ENCODE results near the gene TMEM204. TPM values are rescaled to one million over a fixed set of nuclear protein-coding genes. Genes with fewer than 3 reads are reported as not detected.

The TMEM204 gene
- total and polyA plus RNA-seq, 4 donors = 24.7 to 116 (median 40.4) TPM

GRCh38 chr16:1602285-1602684, 68.8 kb downstream of the TMEM204 start:
- ATAC-seq (ENCODE audit: insufficient read depth, low FRiP score) = no peak
- Histone ChIP-seq H3K4me3 (no peak overlapping the region), H3K27me3 (ENCODE audit: control insufficient read depth in 3 of 3, insufficient read depth in 3 of 3, low read length in 2 of 3) (no peaks in the 10 kb centered on the region), H3K27ac (ENCODE audit: low read depth in 1 of 2, low read length in 1 of 2) (peak overlapping the region in 1 of 2 donors; percentile 62), H3K9ac (ENCODE audit: insufficient read depth in 1 of 2, low read length in 2 of 2) (no peak overlapping the region), H3K4me1 (ENCODE audit: control insufficient read depth in 5 of 5, insufficient read depth in 5 of 5, low read length in 5 of 5) (peaks cover 0 to 2% (median 0%) of the 10 kb centered on the region in 5 donors), H3K9me3 (ENCODE audit: control insufficient read depth in 4 of 4, insufficient read depth in 3 of 4, low read length in 3 of 4) (no peaks in the 10 kb centered on the region), H3K36me3 (ENCODE audit: control insufficient read depth in 4 of 4, insufficient read depth in 4 of 4, low read length in 4 of 4) (peaks cover 6 to 19% (median 12%) of the 10 kb centered on the region in 4 donors)
- no peak for TF ChIP-seq CTCF (IDR thresholded peaks at IDR 0.05; ENCODE audit: control extremely low read depth, extremely low read depth)
- 69 to 93% methylated on average over 20 of the region's 20 CpGs for WGBS, 2 donors
- no peak for DNase-seq

Other genes with a start within 250 kb of the TMEM204 start
- gene UBE2I, start 224.0 kb upstream of the TMEM204 start, total RNA-seq = 10 to 100 TPM; 91.2 to 96.8 TPM
- gene UBE2I, start 224.0 kb upstream of the TMEM204 start, polyA plus RNA-seq = 10 to 100 TPM; 63.9 to 71.7 TPM
- gene BAIAP3, start 200.0 kb upstream of the TMEM204 start, total RNA-seq = 10 to 100 TPM; 15.9 to 46.6 TPM
- gene BAIAP3, start 200.0 kb upstream of the TMEM204 start, polyA plus RNA-seq = 1 to 10 TPM; 4.5 to 7.9 TPM
- gene TSR3, start 181.8 kb upstream of the TMEM204 start, total RNA-seq = 10 to 100 TPM; 32.5 to 66.4 TPM
- gene TSR3, start 181.8 kb upstream of the TMEM204 start, polyA plus RNA-seq = 10 to 100 TPM; 54.7 to 58.5 TPM
- gene GNPTG, start 181.7 kb upstream of the TMEM204 start, total RNA-seq = 10 to 100 TPM; 34.8 to 80.1 TPM
- gene GNPTG, start 181.7 kb upstream of the TMEM204 start, polyA plus RNA-seq = 10 to 100 TPM; 75.5 to 92.7 TPM
- gene UNKL, start 119.0 kb upstream of the TMEM204 start, total RNA-seq = 10 to 100 TPM; 21.8 to 31.2 TPM
- 10 to 100 TPM in 1 of 2 donors, 1 to 10 TPM in 1; 7.9 to 11.9 TPM for gene UNKL, start 119.0 kb upstream of the TMEM204 start, polyA plus RNA-seq
- gene UQCC4, start 112.9 kb upstream of the TMEM204 start, total RNA-seq = 10 to 100 TPM in 1 of 2 donors, 1 to 10 TPM in 1; 6.4 to 12.8 TPM
- 10 to 100 TPM; 12.2 to 30.6 TPM for gene UQCC4, start 112.9 kb upstream of the TMEM204 start, polyA plus RNA-seq
- gene PERCC1, start 102.6 kb upstream of the TMEM204 start, total RNA-seq = under 1 TPM; 0.46 to 0.57 TPM
- under 1 TPM in 1 of 2 donors, not detected in 1; 0.12 TPM for gene PERCC1, start 102.6 kb upstream of the TMEM204 start, polyA plus RNA-seq
- 1 to 10 TPM in 1 of 2 donors, under 1 TPM in 1; 0.63 to 1.3 TPM for gene CCDC154, start 89.1 kb upstream of the TMEM204 start, total RNA-seq
- 1 to 10 TPM; 1.5 to 4.5 TPM for gene CCDC154, start 89.1 kb upstream of the TMEM204 start, polyA plus RNA-seq
- 100 to 1,000 TPM in 1 of 2 donors, 10 to 100 TPM in 1; 73.3 to 103 TPM for gene CLCN7, start 58.6 kb upstream of the TMEM204 start, total RNA-seq
- 100 to 1,000 TPM in 1 of 2 donors, 10 to 100 TPM in 1; 61.1 to 119 TPM for gene CLCN7, start 58.6 kb upstream of the TMEM204 start, polyA plus RNA-seq
- under 1 TPM; 0.25 to 0.31 TPM for gene PTX4, start 44.7 kb upstream of the TMEM204 start, total RNA-seq
- under 1 TPM in 1 of 2 donors, not detected in 1; 0.02 TPM for gene PTX4, start 44.7 kb upstream of the TMEM204 start, polyA plus RNA-seq
- 10 to 100 TPM; 24.4 to 46.3 TPM for gene TELO2, start 40.3 kb upstream of the TMEM204 start, total RNA-seq
- gene TELO2, start 40.3 kb upstream of the TMEM204 start, polyA plus RNA-seq = 10 to 100 TPM; 39.2 to 64.2 TPM
- 10 to 100 TPM; 42.4 to 48.5 TPM for gene IFT140, start 78.4 kb downstream of the TMEM204 start, total RNA-seq
- gene IFT140, start 78.4 kb downstream of the TMEM204 start, polyA plus RNA-seq = 10 to 100 TPM; 13.6 to 24.8 TPM
- gene CRAMP1, start 78.7 kb downstream of the TMEM204 start, total RNA-seq = 10 to 100 TPM; 16.3 to 20.4 TPM
- gene CRAMP1, start 78.7 kb downstream of the TMEM204 start, polyA plus RNA-seq = 1 to 10 TPM; 6.6 to 8.7 TPM
- gene JPT2, start 144.6 kb downstream of the TMEM204 start, total RNA-seq = 10 to 100 TPM; 53.4 to 71.9 TPM
- 10 to 100 TPM; 28.7 to 49.7 TPM for gene JPT2, start 144.6 kb downstream of the TMEM204 start, polyA plus RNA-seq
- gene MAPK8IP3, start 172.5 kb downstream of the TMEM204 start, total RNA-seq = 10 to 100 TPM; 51.5 to 75.7 TPM
- 10 to 100 TPM; 40.3 to 76.7 TPM for gene MAPK8IP3, start 172.5 kb downstream of the TMEM204 start, polyA plus RNA-seq
- 10 to 100 TPM; 25.1 to 66.1 TPM for gene NME3, start 237.9 kb downstream of the TMEM204 start, total RNA-seq
- 100 to 1,000 TPM in 1 of 2 donors, 10 to 100 TPM in 1; 67.6 to 197 TPM for gene NME3, start 237.9 kb downstream of the TMEM204 start, polyA plus RNA-seq
- 10 to 100 TPM; 10.0 to 30.2 TPM for gene EME2, start 239.1 kb downstream of the TMEM204 start, total RNA-seq
- 1 to 10 TPM; 8.6 to 9.5 TPM for gene EME2, start 239.1 kb downstream of the TMEM204 start, polyA plus RNA-seq
- 10 to 100 TPM; 40.1 to 90.7 TPM for gene MRPS34, start 239.5 kb downstream of the TMEM204 start, total RNA-seq
- 100 to 1,000 TPM; 110 TPM for gene MRPS34, start 239.5 kb downstream of the TMEM204 start, polyA plus RNA-seq
- gene SPSB3, start 248.9 kb downstream of the TMEM204 start, total RNA-seq = 10 to 100 TPM; 39.8 to 55.3 TPM
- 10 to 100 TPM; 46.5 to 76.1 TPM for gene SPSB3, start 248.9 kb downstream of the TMEM204 start, polyA plus RNA-seq
- gene NUBP2, start 249.3 kb downstream of the TMEM204 start, total RNA-seq = 10 to 100 TPM; 38.9 to 64.2 TPM
- gene NUBP2, start 249.3 kb downstream of the TMEM204 start, polyA plus RNA-seq = 10 to 100 TPM; 67.1 to 70.2 TPM

Data from lung (tissue), 12 donors.